K562 (cell line): ENCODE data around the gene OR7G3. TPM values are rescaled to one million over a fixed set of nuclear protein-coding genes. Genes with fewer than 3 reads are reported as not detected.
A peak's percentile ranks its signal among the peaks of the same experiment; 100 is the strongest.

Source experiments
- ATAC-seq: fragments of 200-7000 bp; cut with Tn5 transposase; 3 replicates; pipeline ENCODE4 v1.9.1; 2020; ENCODE audit warnings: moderate library complexity
- BruUV-seq: library from RNA; stranded (reverse); fragments of 400-500 nt; replicated peaks from 2 replicates; lab custom pipeline; 2021; lab: Mats Ljungman, UMichigan
- CTCF ChIA-PET: fragments of 300-600 bp; formaldehyde crosslinking; extraction: SDS; loops from one replicate; lab custom pipeline; 2021; ENCODE audit warnings: low intra/inter-chr PET ratio; lab: Yijun Ruan, JAX
- POLR2A ChIA-PET: fragments of 300-600, 350-650 bp; sonication (Branson Sonifier 250); formaldehyde crosslinking; extraction: SDS; loops from one replicate; lab custom pipeline; 2021; ENCODE audit warnings: antibody characterized with exemption, inconsistent platforms; lab: Yijun Ruan, JAX
- DNase-seq, 4 experiments: peaks; one replicate each; pipeline versions ENCODE4 v3.0.0 to v3.0.0-alpha.2; 2011 to 2018; ENCODE audit warnings: low spot score in 3 of 4, mixed read lengths in 3 of 4; ENCODE audit errors: extremely low read depth in 1 of 4
- FAIRE-seq: peaks from 2 replicates; lab custom pipeline; 2011; peaks lifted over from hg19 to GRCh38; lab: Jason Lieb, UNC
- H2AFZ ChIP-seq: 2 replicates; pipeline ENCODE4 v1.6.0; 2011; ENCODE audit warnings: low read depth, low read length, control low read depth, inconsistent platforms
- H3K27ac ChIP-seq: fragments of 200-600 bp; 3 replicates; pipeline ENCODE4 v1.8.0; 2011; ENCODE audit warnings: low read depth, mild to moderate bottlenecking, control low read depth, inconsistent platforms, low read length, moderate library complexity, mixed read lengths; ENCODE audit errors: extremely low read depth
- H3K27me3 ChIP-seq, 2 experiments: fragments of 300-600 bp in 1 of 2; 2 replicates in 1 of 2; 3 replicates in 1 of 2; pipeline versions ENCODE4 v1.6.0 to v1.8.0; 2011; ENCODE audit warnings: inconsistent platforms in 2 of 2, low read length in 2 of 2, mild to moderate bottlenecking in 1 of 2, mixed read lengths in 1 of 2, moderate library complexity in 1 of 2; ENCODE audit not compliant: control insufficient read depth in 2 of 2, insufficient read depth in 2 of 2
- H3K36me3 ChIP-seq: fragments of 300-600 bp; 3 replicates; pipeline ENCODE4 v1.8.0; 2011; ENCODE audit warnings: mild to moderate bottlenecking, low read length, inconsistent platforms; ENCODE audit not compliant: control insufficient read depth, insufficient read depth
- H3K4me1 ChIP-seq, 2 experiments: fragments of 200-600 bp in 1 of 2; replicated peaks in 1 of 2; 2 replicates in 1 of 2; 3 replicates in 1 of 2; pipeline versions ENCODE4 v1.5.1 to v1.8.0; 2011; ENCODE audit warnings: inconsistent platforms in 2 of 2, low read length in 2 of 2, mild to moderate bottlenecking in 1 of 2, mixed read lengths in 1 of 2, moderate library complexity in 1 of 2; ENCODE audit not compliant: control insufficient read depth in 2 of 2, insufficient read depth in 2 of 2
- H3K4me2 ChIP-seq: 2 replicates; pipeline ENCODE4 v1.6.1; 2011; ENCODE audit warnings: low read length, control low read depth, inconsistent platforms, mixed read lengths; ENCODE audit not compliant: insufficient read depth
- H3K4me3 ChIP-seq: fragments of 200-600 bp; sonication (generic), shearing (Covaris generic); 2 replicates; pipeline ENCODE4 v1.5.1; 2016; ENCODE audit warnings: control low read depth, inconsistent platforms
- H3K79me2 ChIP-seq: fragments of 200-600 bp; 3 replicates; pipeline ENCODE4 v1.8.0; 2011; ENCODE audit warnings: low read length, inconsistent platforms; ENCODE audit not compliant: control insufficient read depth, insufficient read depth
- H3K9ac ChIP-seq, 2 experiments: 2 replicates each; pipeline versions ENCODE4 v1.6.0 to v1.6.1; 2011; ENCODE audit warnings: low read depth in 2 of 2, low read length in 2 of 2, control low read depth in 1 of 2, inconsistent platforms in 1 of 2, mild to moderate bottlenecking in 1 of 2, mixed read lengths in 1 of 2; ENCODE audit not compliant: insufficient read depth in 1 of 2
- H3K9me1 ChIP-seq: one replicate; pipeline ENCODE4 v1.6.0; 2011; ENCODE audit warnings: inconsistent platforms, mild to moderate bottlenecking, low read length, moderate library complexity; ENCODE audit not compliant: control insufficient read depth, insufficient read depth
- H3K9me3 ChIP-seq: replicated peaks from 2 replicates; pipeline ENCODE4 v1.5.1; 2011; ENCODE audit warnings: low read depth, low read length, inconsistent platforms; ENCODE audit not compliant: control insufficient read depth, insufficient read depth
- H4K20me1 ChIP-seq: replicated peaks from 2 replicates; pipeline ENCODE4 v1.6.1; 2011; ENCODE audit warnings: low read length, inconsistent platforms, mixed read lengths; ENCODE audit not compliant: control insufficient read depth, insufficient read depth
- CTBP1 ChIP-seq: fragments of 450-650 bp; IDR thresholded peaks from 2 replicates; pipeline ENCODE4 v1.6.1; 2016; ENCODE audit warnings: borderline replicate concordance
- EHMT2 ChIP-seq: fragments of 450-650 bp; IDR thresholded peaks from 2 replicates; pipeline ENCODE4 v1.6.1; 2018; ENCODE audit warnings: antibody characterized with exemption
- MBD2 ChIP-seq: sonication (generic); IDR thresholded peaks from 2 replicates; pipeline ENCODE4 v1.6.1; 2016; ENCODE audit warnings: low read depth, borderline replicate concordance
- NBN ChIP-seq: fragments of 450-650 bp; IDR thresholded peaks from 2 replicates; pipeline ENCODE4 v1.6.1; 2016; ENCODE audit warnings: low read depth, mild to moderate bottlenecking
- NFYB ChIP-seq: IDR thresholded peaks from 2 replicates; pipeline ENCODE4 v1.6.1; 2011; ENCODE audit warnings: mild to moderate bottlenecking, moderate library complexity; ENCODE audit not compliant: insufficient read length; ENCODE audit errors: extremely low read depth
- WGBS: fragments of 100-300 bp; shearing (Covaris generic); methylation state at CpG from one replicate; pipeline ENCODE4 v1.1.6; 2016; ENCODE audit warnings: low coverage, mixed read lengths; ENCODE audit not compliant: insufficient coverage; ENCODE audit errors: missing lambda C conversion rate; 5-methylcytosine and 5-hydroxymethylcytosine counted together
- in situ Hi-C: fragments of 300-500 bp; cut with MboI; formaldehyde crosslinking; loops from 4 replicates; pipeline ENCODE4 v1.15.0; 2018; ENCODE audit warnings: inconsistent platforms, mixed read lengths
- intact Hi-C: fragments of 100-400 bp; cut with micrococcal nuclease; formaldehyde crosslinking; loops from 2 replicates; pipeline ENCODE4 v1.14.2; 2022
- polyA plus RNA-seq, 8 experiments: library from polyadenylated mRNA; depleted of rRNA in 4 of 8; stranded (reverse) in 5 of 8; unstranded in 3 of 8; fragments of >200 nt; fragmentation: Nextera tagmentation in 2 of 8; fragmentation: Illumina TruSeq in 1 of 8; extraction: Ambion mirVana in 2 of 8; extraction: Trizol in 1 of 8; gene quantifications; 2 replicates each; pipeline versions ENCODE4 v1.2.1 to v1.2.3, GENCODE V29; 2011 to 2014; ENCODE audit warnings: inconsistent platforms in 1 of 8, missing spikeins in 1 of 8
- total RNA-seq, 7 experiments: library from RNA; depleted of rRNA in 6 of 7; stranded (reverse); fragments of >200 nt in 6 of 7; fragmentation: Illumina TruSeq in 2 of 7; extraction: Trizol in 2 of 7; gene quantifications; 2 replicates each; pipeline versions ENCODE4 v1.2.1 to v1.2.3, GENCODE V29; 2011 to 2021; ENCODE audit warnings: low replicate concordance in 1 of 7
- TF ChIP-seq, protein P1 (sequence below): sonication (generic); formaldehyde crosslinking; IDR thresholded peaks from 2 replicates; pipeline ENCODE4 v1.5.0; 2020; ENCODE audit warnings: missing genetic modification reagents
- TF ChIP-seq, protein P2 (sequence below): sonication (generic); formaldehyde crosslinking; IDR thresholded peaks from 2 replicates; pipeline ENCODE4 v1.9.0; 2022; ENCODE audit warnings: mild to moderate bottlenecking, missing genetic modification reagents

OR7G3 gene
- total and polyA plus RNA-seq, 9 of the 15 experiments (the other 6 are each of a cell fraction or from before 2014, with no cell fraction given): not detected

DNA sequence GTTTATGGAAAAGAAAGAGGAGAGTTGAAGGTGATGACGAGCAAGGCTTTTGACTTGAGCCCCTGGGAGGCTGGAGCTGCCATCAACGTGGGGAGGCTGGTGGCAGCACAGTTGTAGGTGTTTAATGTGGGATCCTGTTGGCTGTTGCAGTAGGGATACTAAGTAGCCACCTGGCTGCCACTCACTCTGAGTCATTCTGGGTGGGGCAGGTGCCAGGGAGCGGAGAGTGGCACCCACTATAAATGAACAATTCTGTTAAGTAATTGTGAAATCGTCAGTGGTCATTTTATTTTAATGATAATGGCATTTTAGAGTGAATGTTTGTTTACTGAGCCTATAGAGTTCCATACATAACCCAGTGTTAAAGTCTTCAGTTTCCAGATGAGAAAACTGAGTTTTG is 23.2 kb upstream of the OR7G3 start:
- POLR2A ChIA-PET: no interaction called here
- H3K4me1 ChIP-seq: no peaks in the 10 kb centered on the region
- H2AFZ ChIP-seq: no peak overlapping the region
- no peak overlapping the region for H3K4me3 ChIP-seq
- DNase-seq (no peak), ATAC-seq (no peak)
- H3K9me3 ChIP-seq: peaks cover 21% of the 10 kb centered on the region
- no peak overlapping the region for H3K4me2 ChIP-seq
- no peaks in the 10 kb centered on the region for H3K27me3 ChIP-seq
- intact Hi-C loops (no loop called here), in situ Hi-C loops (no loop called here)
- TF ChIP-seq NBN (no peak), MBD2 (no peak), CTBP1 (no peak)
- TF ChIP-seq, protein P1, sequence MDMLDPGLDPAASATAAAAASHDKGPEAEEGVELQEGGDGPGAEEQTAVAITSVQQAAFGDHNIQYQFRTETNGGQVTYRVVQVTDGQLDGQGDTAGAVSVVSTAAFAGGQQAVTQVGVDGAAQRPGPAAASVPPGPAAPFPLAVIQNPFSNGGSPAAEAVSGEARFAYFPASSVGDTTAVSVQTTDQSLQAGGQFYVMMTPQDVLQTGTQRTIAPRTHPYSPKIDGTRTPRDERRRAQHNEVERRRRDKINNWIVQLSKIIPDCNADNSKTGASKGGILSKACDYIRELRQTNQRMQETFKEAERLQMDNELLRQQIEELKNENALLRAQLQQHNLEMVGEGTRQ: no peak
- TF ChIP-seq, all 486 proteins: peak for 0
- 89% methylated on average over 4 of the region's 4 CpGs for WGBS
- H3K9me1 ChIP-seq: no peaks in the 10 kb centered on the region
- H3K36me3 ChIP-seq: peaks cover 59% of the 10 kb centered on the region
- no peaks in the 10 kb centered on the region for H4K20me1 ChIP-seq
- no peak for FAIRE-seq
- no TSS peak for BruUV-seq
- no peak overlapping the region for H3K27ac ChIP-seq
- no peak overlapping the region for H3K9ac ChIP-seq
- CTCF ChIA-PET: no interaction called here
- peaks cover 97% of the 10 kb centered on the region for H3K79me2 ChIP-seq

DNA sequence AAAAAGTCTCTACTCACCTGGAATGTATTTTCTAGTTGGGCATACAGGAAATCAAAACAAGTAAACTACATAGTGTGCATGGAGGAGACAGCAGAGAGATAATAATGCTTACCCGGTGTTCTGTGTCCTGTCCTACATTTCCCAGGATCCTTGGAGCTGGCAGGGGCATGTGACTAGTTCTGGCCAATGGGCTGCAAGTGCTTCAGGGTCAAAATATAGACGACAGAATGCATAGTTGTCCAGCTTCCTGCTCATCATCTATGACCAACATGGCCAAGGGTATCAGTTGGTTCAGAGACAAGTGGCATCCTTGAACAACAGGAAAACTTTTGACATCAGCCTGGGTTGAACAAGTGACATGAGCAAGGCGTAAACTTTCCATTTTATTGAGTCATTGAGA is 21.9 kb upstream of the OR7G3 start:
- FAIRE-seq (no peak), DNase-seq (peak in 1 of 4 experiments; percentile 33), ATAC-seq (no peak)
- H3K4me1 ChIP-seq: no peaks in the 10 kb centered on the region
- no peak overlapping the region for H3K4me2 ChIP-seq
- no peaks in the 10 kb centered on the region for H3K27me3 ChIP-seq
- no peak overlapping the region for H3K9ac ChIP-seq
- in situ Hi-C loops (no loop called here), intact Hi-C loops (no loop called here)
- peaks cover 97% of the 10 kb centered on the region for H3K79me2 ChIP-seq
- BruUV-seq: no TSS peak
- peaks cover 24% of the 10 kb centered on the region for H3K9me3 ChIP-seq
- no peaks in the 10 kb centered on the region for H3K9me1 ChIP-seq
- ChIA-PET POLR2A (no interaction called here), CTCF (interaction anchor here (0.7 kb wide), 1 partner anchor 12 kb away, joined by 3 read pairs; no protein-coding TSS in a partner anchor)
- no peak overlapping the region for H3K27ac ChIP-seq
- no peak overlapping the region for H2AFZ ChIP-seq
- TF ChIP-seq, protein P2, sequence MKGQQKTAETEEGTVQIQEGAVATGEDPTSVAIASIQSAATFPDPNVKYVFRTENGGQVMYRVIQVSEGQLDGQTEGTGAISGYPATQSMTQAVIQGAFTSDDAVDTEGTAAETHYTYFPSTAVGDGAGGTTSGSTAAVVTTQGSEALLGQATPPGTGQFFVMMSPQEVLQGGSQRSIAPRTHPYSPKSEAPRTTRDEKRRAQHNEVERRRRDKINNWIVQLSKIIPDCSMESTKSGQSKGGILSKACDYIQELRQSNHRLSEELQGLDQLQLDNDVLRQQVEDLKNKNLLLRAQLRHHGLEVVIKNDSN: peak; percentile 51
- TF ChIP-seq EHMT2 (no peak), NFYB (peak; percentile 91)
- TF ChIP-seq, protein P1: peak; percentile 57
- H3K4me3 ChIP-seq: no peak overlapping the region
- H3K36me3 ChIP-seq: peaks cover 61% of the 10 kb centered on the region
- H4K20me1 ChIP-seq: no peaks in the 10 kb centered on the region
- 93% methylated on average over 3 of the region's 3 CpGs for WGBS
